Erythroblast (primary cell): ENCODE measurements around the gene IGFBPL1.

Source experiments
- GATA1 ChIP-seq: IDR thresholded peaks from 2 replicates; pipeline ENCODE4 v1.6.1; 2011; ENCODE audit warnings: low read depth, mild to moderate bottlenecking, control low read depth, low read length, moderate library complexity
- POLR2A ChIP-seq: IDR thresholded peaks from 2 replicates; pipeline ENCODE4 v1.6.1; 2011; ENCODE audit warnings: mild to moderate bottlenecking, low read length

- TF ChIP-seq POLR2A, result no peak
- TF ChIP-seq GATA1, result no peak
Observed at GRCh38 chr9:38374847-38375571, 49.2 kb downstream of the IGFBPL1 start.
